PC-3 (cell line): Measurements from ENCODE around the gene MET. TPM values are rescaled to one million over a fixed set of nuclear protein-coding genes. Genes with fewer than 3 reads are reported as not detected.
A peak's percentile ranks its signal among the peaks of the same experiment; 100 is the strongest.

ENCODE experiments used
- ATAC-seq: fragments of 200-7000 bp; cut with Tn5 transposase; 2 replicates; pipeline ENCODE4 v1.9.1; 2020; ENCODE audit warnings: mild to moderate bottlenecking, moderate library complexity
- BruUV-seq: library from RNA; stranded (reverse); fragments of 400-500 nt; replicated peaks from 2 replicates; lab custom pipeline; 2021; lab: Mats Ljungman, UMichigan
- CTCF ChIA-PET: fragments of 300-600 bp; sonication (Branson Sonifier 250); formaldehyde crosslinking; loops from one replicate; lab custom pipeline; 2022; ENCODE audit warnings: antibody characterized with exemption; lab: Charles Lee
- POLR2A ChIA-PET: fragments of 300-600 bp; sonication (Branson Sonifier 250); formaldehyde crosslinking; loops from one replicate; lab custom pipeline; 2022; ENCODE audit warnings: antibody characterized with exemption; ENCODE audit not compliant: unreplicated experiment; lab: Charles Lee
- DNase-seq: peaks from one replicate; pipeline ENCODE4 v3.0.0-alpha.2; 2015
- H2AFZ ChIP-seq: fragments of 300-600 bp; sonication (generic); 2 replicates; pipeline ENCODE4 v1.6.0; 2016; ENCODE audit warnings: antibody characterized with exemption, low read length
- H3F3A ChIP-seq: fragments of 300-600 bp; sonication (generic); one replicate; pipeline ENCODE4 v1.6.0; 2017; ENCODE audit warnings: antibody characterized with exemption, low read length, control low read depth, mild to moderate bottlenecking; ENCODE audit not compliant: unreplicated experiment
- H3K27ac ChIP-seq: fragments of 300-600 bp; sonication (generic); 2 replicates; pipeline ENCODE4 v1.5.1; 2016; ENCODE audit warnings: mild to moderate bottlenecking, low read length
- H3K27me3 ChIP-seq: fragments of 300-600 bp; sonication (generic); 2 replicates; pipeline ENCODE4 v1.6.1; 2016; ENCODE audit warnings: low read length, mixed read lengths
- H3K36me3 ChIP-seq: fragments of 300-600 bp; sonication (generic); 2 replicates; pipeline ENCODE4 v1.6.1; 2016; ENCODE audit warnings: low read depth, mixed run types, low read length, mixed read lengths
- H3K4me1 ChIP-seq: fragments of 300-600 bp; sonication (generic); 2 replicates; pipeline ENCODE4 v1.5.1; 2016; ENCODE audit warnings: low read length; ENCODE audit not compliant: insufficient read depth
- H3K4me2 ChIP-seq: fragments of 300-600 bp; sonication (generic); 2 replicates; pipeline ENCODE4 v1.6.0; 2016; ENCODE audit warnings: low read length
- H3K4me3 ChIP-seq: fragments of 300-600 bp; sonication (generic); 2 replicates; pipeline ENCODE4 v1.5.1; 2016; ENCODE audit warnings: mild to moderate bottlenecking, low read length, mixed read lengths
- H3K79me2 ChIP-seq: fragments of 300-600 bp; sonication (generic); 2 replicates; pipeline ENCODE4 v1.6.1; 2017; ENCODE audit warnings: low read length, mixed read lengths
- H3K9ac ChIP-seq: fragments of 300-600 bp; sonication (generic); 2 replicates; pipeline ENCODE4 v1.6.0; 2016; ENCODE audit warnings: mild to moderate bottlenecking, low read length
- H3K9me2 ChIP-seq: fragments of 300-600 bp; sonication (generic); replicated peaks from 2 replicates; pipeline ENCODE4 v1.6.1; 2016; ENCODE audit warnings: mixed run types, low read length, mixed read lengths
- H3K9me3 ChIP-seq: fragments of 300-600 bp; sonication (generic); 2 replicates; pipeline ENCODE4 v1.6.1; 2016; ENCODE audit warnings: low read length, mixed read lengths
- H4K20me1 ChIP-seq: fragments of 300-600 bp; sonication (generic); 2 replicates; pipeline ENCODE4 v1.6.1; 2016; ENCODE audit warnings: low read length, mixed read lengths
- CTCF ChIP-seq: fragments of 300-600 bp; sonication (generic); conservative IDR thresholded peaks from 2 replicates; pipeline ENCODE4 v1.5.1; 2017; ENCODE audit warnings: antibody characterized with exemption, low read depth, mild to moderate bottlenecking, low read length
- EZH2 ChIP-seq: fragments of 300-600 bp; sonication (generic); IDR thresholded peaks from one replicate; pipeline ENCODE4 v1.6.1; 2017; ENCODE audit warnings: antibody characterized with exemption, mild to moderate bottlenecking, low read length; ENCODE audit not compliant: unreplicated experiment
- EZH2phosphoT487 ChIP-seq: fragments of 300-600 bp; sonication (generic); IDR thresholded peaks from 2 replicates; pipeline ENCODE4 v1.6.1; 2018; ENCODE audit warnings: mild to moderate bottlenecking, antibody characterized with exemption, low read length, borderline replicate concordance
- intact Hi-C: fragments of 100-400 bp; cut with micrococcal nuclease; formaldehyde crosslinking; loops from 2 replicates; pipeline ENCODE4 v1.9.0; 2023
- total RNA-seq: library from RNA; depleted of rRNA; stranded (reverse); fragments of >200 nt; gene quantifications from 2 replicates; pipeline ENCODE4 v1.2.3, GENCODE V29; 2014

The MET gene
- total RNA-seq, 1 experiment from 2014 or later, result 118 TPM

DNA sequence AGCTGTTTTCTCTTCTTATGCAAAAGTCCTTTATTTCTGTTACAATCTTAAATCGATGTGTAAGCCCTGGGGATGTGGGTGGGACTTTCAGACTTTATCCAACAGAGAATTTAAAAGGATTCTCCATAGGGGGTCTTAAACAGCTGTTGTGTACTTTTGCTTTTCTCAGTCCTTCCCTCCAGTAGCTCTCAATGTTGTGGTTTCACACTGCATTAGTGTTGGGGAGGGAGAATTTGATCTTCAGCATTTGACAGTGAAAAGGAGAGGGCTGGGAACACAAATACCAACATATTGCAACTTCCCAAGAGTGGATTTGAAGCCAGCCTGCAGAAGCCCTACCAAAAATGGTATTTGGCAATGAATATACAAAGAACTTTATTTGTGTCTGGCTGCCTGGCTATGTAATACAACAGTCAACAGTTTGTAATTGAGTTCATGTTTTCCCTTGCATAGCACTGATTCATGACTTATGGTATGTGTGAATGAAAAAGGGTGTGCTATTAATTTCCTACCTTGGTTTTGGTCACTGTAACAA is 110.2 kb downstream of the MET start:
- ATAC-seq (peak; percentile 1; the same call in 1 of the 2 replicates), DNase-seq (peak; percentile 46)
- no peak overlapping the region for H3K4me3 ChIP-seq
- H3K79me2 ChIP-seq, result peaks cover 14% of the 10 kb centered on the region
- TF ChIP-seq CTCF (no peak), EZH2phosphoT487 (no peak), EZH2 (no peak)
- H3K4me1 ChIP-seq, result peaks cover 69% of the 10 kb centered on the region
- CTCF ChIA-PET, result no interaction called here
- H3K9me3 ChIP-seq, result no peaks in the 10 kb centered on the region
- H3K27me3 ChIP-seq, result no peaks in the 10 kb centered on the region
- BruUV-seq, result no TSS peak
- POLR2A ChIA-PET, result interaction anchor here (0.6 kb wide), 1 partner anchor 92 kb away, joined by 3 read pairs; no protein-coding TSS in a partner anchor
- H3F3A ChIP-seq, result peaks cover 3% of the 10 kb centered on the region
- no peaks in the 10 kb centered on the region for H3K9me2 ChIP-seq
- H3K4me2 ChIP-seq, result 0 out of 2 replicates have a peak overlapping the region, but pooled peaks have one; percentile 7
- H2AFZ ChIP-seq, result no peak overlapping the region
- intact Hi-C loops, result no loop called here
- peaks cover 69% of the 10 kb centered on the region for H3K36me3 ChIP-seq
- no peak overlapping the region for H3K9ac ChIP-seq
- H4K20me1 ChIP-seq, result no peaks in the 10 kb centered on the region
- peak overlapping the region; percentile 31 for H3K27ac ChIP-seq

DNA sequence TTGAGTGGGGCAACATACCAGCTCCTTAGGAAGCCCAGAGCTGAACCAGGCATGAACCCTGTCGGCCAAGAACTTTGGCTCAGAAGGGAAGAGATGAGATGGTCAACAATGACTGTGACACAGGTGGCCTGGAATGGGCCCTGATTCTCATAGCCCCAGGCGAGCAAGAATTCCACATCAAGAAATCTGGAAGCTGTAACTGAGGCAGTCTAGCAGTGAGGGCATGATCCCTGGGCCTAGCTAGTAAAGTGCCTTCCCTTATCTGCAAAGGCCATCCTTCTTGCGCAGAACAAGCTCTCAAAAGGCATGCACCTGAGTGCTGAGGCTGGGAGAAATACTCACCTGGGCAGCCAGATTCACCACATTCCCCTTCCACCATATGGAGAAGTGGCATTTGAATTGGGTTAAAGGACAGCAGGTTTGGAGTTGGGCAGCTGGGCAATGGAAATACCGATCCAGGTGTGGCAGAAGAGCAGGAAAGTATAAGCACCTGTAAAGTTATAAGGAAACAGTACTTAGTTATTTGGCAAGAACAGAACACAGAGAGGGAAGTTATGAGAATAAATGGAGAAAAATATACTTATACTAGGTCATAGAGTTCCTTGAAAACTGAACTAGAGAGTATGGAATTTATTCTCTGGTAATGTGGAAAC is 111.8 kb downstream of the MET start:
- Histone ChIP-seq H3K79me2 (peaks cover 9% of the 10 kb centered on the region), H3F3A (no peaks in the 10 kb centered on the region), H3K36me3 (peaks cover 69% of the 10 kb centered on the region), H3K27me3 (no peaks in the 10 kb centered on the region), H4K20me1 (no peaks in the 10 kb centered on the region), H3K4me3 (no peak overlapping the region), H2AFZ (no peak overlapping the region), H3K4me2 (no peak overlapping the region), H3K4me1 (peaks cover 53% of the 10 kb centered on the region), H3K27ac (no peak overlapping the region), H3K9ac (no peak overlapping the region), H3K9me3 (no peaks in the 10 kb centered on the region), H3K9me2 (no peaks in the 10 kb centered on the region)
- intact Hi-C loops, result no loop called here
- CTCF ChIA-PET, result no interaction called here
- DNase-seq (no peak), ATAC-seq (no peak)
- POLR2A ChIA-PET, result no interaction called here
- TF ChIP-seq CTCF, result no peak
- TF ChIP-seq EZH2, result no peak
- no peak for TF ChIP-seq EZH2phosphoT487
- BruUV-seq, result no TSS peak

GRCh38 chr7:116784647-116785046 is 112.7 kb downstream of the MET start:
- no peaks in the 10 kb centered on the region for H4K20me1 ChIP-seq
- no peak overlapping the region for H3K27ac ChIP-seq
- no peaks in the 10 kb centered on the region for H3K27me3 ChIP-seq
- H3K9me2 ChIP-seq, result no peaks in the 10 kb centered on the region
- no peak overlapping the region for H3K4me2 ChIP-seq
- intact Hi-C loops, result no loop called here
- ChIA-PET CTCF (no interaction called here), POLR2A (no interaction called here)
- H3K36me3 ChIP-seq, result peaks cover 66% of the 10 kb centered on the region
- no peak overlapping the region for H3K4me3 ChIP-seq
- H3K4me1 ChIP-seq, result peaks cover 45% of the 10 kb centered on the region
- no peak overlapping the region for H2AFZ ChIP-seq
- H3K9me3 ChIP-seq, result no peaks in the 10 kb centered on the region
- TF ChIP-seq CTCF, result no peak
- TF ChIP-seq EZH2phosphoT487, result no peak
- no peak for TF ChIP-seq EZH2
- DNase-seq (no peak), ATAC-seq (no peak)
- H3K79me2 ChIP-seq, result peaks cover under 1% of the 10 kb centered on the region; the same call in 1 of the 2 replicates
- BruUV-seq, result no TSS peak
- H3F3A ChIP-seq, result no peaks in the 10 kb centered on the region
- no peak overlapping the region for H3K9ac ChIP-seq
